Cardiac muscle cell (in vitro differentiated cells and primary cell): ENCODE results near the gene GPR78. TPM values are rescaled to one million over a fixed set of nuclear protein-coding genes. Genes with fewer than 3 reads are reported as not detected.

Experiments used
- DNase-seq, 2 donors: peaks; one replicate each; pipeline versions ENCODE4 v3.0.0 to v3.0.0-alpha.2; 2010 to 2017; ENCODE audit warnings: low read depth in 1 of 2, low spot score in 1 of 2
- H3K27ac ChIP-seq: fragments of 200-600 bp; sonication (generic); 2 replicates; pipeline ENCODE4 v1.5.1; 2016
- H3K27me3 ChIP-seq: fragments of 200-600 bp; sonication (generic); 2 replicates; pipeline ENCODE4 v1.6.0; 2016; ENCODE audit warnings: control low read depth
- H3K36me3 ChIP-seq: fragments of 200-600 bp; sonication (generic); 2 replicates; pipeline ENCODE4 v1.5.1; 2016; ENCODE audit warnings: control low read depth
- H3K4me1 ChIP-seq: fragments of 200-600 bp; sonication (generic); 2 replicates; pipeline ENCODE4 v1.8.1; 2017; ENCODE audit warnings: low read depth, mild to moderate bottlenecking, mixed run types
- H3K4me3 ChIP-seq: fragments of 200-600 bp; sonication (generic); 2 replicates; pipeline ENCODE4 v1.5.1; 2016; ENCODE audit warnings: mild to moderate bottlenecking
- H3K9me3 ChIP-seq: fragments of 200-600 bp; sonication (generic); 2 replicates; pipeline ENCODE4 v1.5.1; 2017; ENCODE audit warnings: low read depth, mild to moderate bottlenecking, control low read depth
- CTCF ChIP-seq: IDR thresholded peaks from 2 replicates; pipeline ENCODE4 v1.5.1; 2012; ENCODE audit warnings: low read depth, mild to moderate bottlenecking, low read length
- polyA plus RNA-seq: library from polyadenylated mRNA; unstranded; fragments of >200 nt; fragmentation: Nextera tagmentation; extraction: Ambion mirVana; gene quantifications from 2 replicates; pipeline ENCODE4 v1.2.1, GENCODE V29; 2016
- total RNA-seq: library from RNA; depleted of rRNA; stranded (reverse); fragments of >200 nt; gene quantifications from 2 replicates; pipeline ENCODE4 v1.2.3, GENCODE V29; 2016

GPR78 gene
- total and polyA plus RNA-seq, 2 experiments from 2014 or later: 0.13 to 0.63 TPM

- H3K9me3 ChIP-seq: no peaks in the 10 kb centered on the region
These were observed 20.5 kb downstream of the GPR78 start for GRCh38 chr4:8600686-8601085.

GRCh38 chr4:8601086-8601485, 20.9 kb downstream of the GPR78 start:
- H3K36me3 ChIP-seq: no peaks in the 10 kb centered on the region

More at GRCh38 chr4:8600686-8601085, 20.5 kb downstream of the GPR78 start:
- no peaks in the 10 kb centered on the region for H3K36me3 ChIP-seq
- H3K4me3 ChIP-seq: no peak overlapping the region
- no peak for TF ChIP-seq CTCF
- DNase-seq: no peak
- H3K4me1 ChIP-seq: peaks cover 5% of the 10 kb centered on the region
- no peak overlapping the region for H3K27ac ChIP-seq
- no peaks in the 10 kb centered on the region for H3K27me3 ChIP-seq

GRCh38 chr4:8601556-8601955, 21.4 kb downstream of the GPR78 start:
- H3K4me1 ChIP-seq: peaks cover 5% of the 10 kb centered on the region
- DNase-seq: no peak
- no peak overlapping the region for H3K4me3 ChIP-seq
- no peak for TF ChIP-seq CTCF
- H3K36me3 ChIP-seq: no peaks in the 10 kb centered on the region
- no peak overlapping the region for H3K27ac ChIP-seq
- no peaks in the 10 kb centered on the region for H3K27me3 ChIP-seq
- no peaks in the 10 kb centered on the region for H3K9me3 ChIP-seq

More at GRCh38 chr4:8601086-8601485, 20.9 kb downstream of the GPR78 start:
- Histone ChIP-seq H3K27me3 (no peaks in the 10 kb centered on the region), H3K4me3 (no peak overlapping the region), H3K4me1 (peaks cover 5% of the 10 kb centered on the region), H3K27ac (no peak overlapping the region), H3K9me3 (no peaks in the 10 kb centered on the region)
- no peak for TF ChIP-seq CTCF
- DNase-seq: no peak

- H3K27me3 ChIP-seq: no peaks in the 10 kb centered on the region
- TF ChIP-seq CTCF: no peak
- no peaks in the 10 kb centered on the region for H3K4me1 ChIP-seq
- no peak overlapping the region for H3K27ac ChIP-seq
- H3K4me3 ChIP-seq: no peak overlapping the region
- no peak for DNase-seq
- H3K9me3 ChIP-seq: no peaks in the 10 kb centered on the region
- H3K36me3 ChIP-seq: no peaks in the 10 kb centered on the region
These were observed 22.7 kb downstream of the GPR78 start for GRCh38 chr4:8602686-8603430.

GRCh38 chr4:8603931-8604330, 23.7 kb downstream of the GPR78 start:
- H3K36me3 ChIP-seq: no peaks in the 10 kb centered on the region
- TF ChIP-seq CTCF: no peak
- no peaks in the 10 kb centered on the region for H3K27me3 ChIP-seq
- no peak overlapping the region for H3K27ac ChIP-seq
- no peak for DNase-seq
- H3K4me1 ChIP-seq: no peaks in the 10 kb centered on the region
- H3K4me3 ChIP-seq: no peak overlapping the region
- no peaks in the 10 kb centered on the region for H3K9me3 ChIP-seq
